DMS114 treated with DMSO at 0.1 percent for 48 hours (cell line): ENCODE measurements around the gene TNNC2.

Source experiments
- DNase-seq: peaks from one replicate; lab custom pipeline; 2025; ENCODE audit not compliant: unreplicated experiment; lab: John Stamatoyannopoulos, UW

Gene TNNC2

GRCh38 chr20:45788351-45788750 is 38.8 kb downstream of the TNNC2 start:
- DNase-seq: no peak

DNA sequence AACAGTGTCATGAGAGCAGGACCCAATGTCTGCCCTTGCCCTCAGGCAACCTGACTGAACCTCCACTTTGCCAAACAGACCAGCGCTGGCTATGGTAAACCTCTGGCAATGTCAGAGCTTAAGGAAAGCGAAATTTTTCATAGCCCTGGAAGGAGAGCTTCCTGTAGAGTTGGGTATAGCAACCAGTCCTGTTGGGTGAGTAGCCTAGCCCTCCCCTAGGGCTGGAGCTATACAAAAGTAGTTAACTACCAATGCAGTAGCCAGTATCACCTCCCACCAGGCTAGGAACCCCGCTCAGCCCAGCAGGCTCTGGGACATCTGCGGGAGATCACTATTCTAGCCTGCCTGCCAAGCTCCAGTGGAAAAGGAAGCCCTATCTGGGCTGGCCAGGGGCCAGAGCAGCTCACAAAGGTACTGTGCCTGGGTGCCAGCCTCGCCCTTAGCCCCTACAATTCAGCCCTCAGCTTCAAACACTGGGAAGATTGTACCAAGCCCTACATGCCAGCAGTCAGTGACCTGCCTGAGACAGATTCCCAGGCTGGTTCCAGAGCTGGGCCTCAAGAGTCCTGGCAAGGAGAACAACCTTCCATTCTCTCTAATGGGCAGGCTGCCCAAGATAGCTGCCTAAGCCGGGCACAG is 43.3 kb downstream of the TNNC2 start:
- DNase-seq: no peak

- DNase-seq: no peak
Observed at GRCh38 chr20:45782890-45783289, 44.2 kb downstream of the TNNC2 start.

DNA sequence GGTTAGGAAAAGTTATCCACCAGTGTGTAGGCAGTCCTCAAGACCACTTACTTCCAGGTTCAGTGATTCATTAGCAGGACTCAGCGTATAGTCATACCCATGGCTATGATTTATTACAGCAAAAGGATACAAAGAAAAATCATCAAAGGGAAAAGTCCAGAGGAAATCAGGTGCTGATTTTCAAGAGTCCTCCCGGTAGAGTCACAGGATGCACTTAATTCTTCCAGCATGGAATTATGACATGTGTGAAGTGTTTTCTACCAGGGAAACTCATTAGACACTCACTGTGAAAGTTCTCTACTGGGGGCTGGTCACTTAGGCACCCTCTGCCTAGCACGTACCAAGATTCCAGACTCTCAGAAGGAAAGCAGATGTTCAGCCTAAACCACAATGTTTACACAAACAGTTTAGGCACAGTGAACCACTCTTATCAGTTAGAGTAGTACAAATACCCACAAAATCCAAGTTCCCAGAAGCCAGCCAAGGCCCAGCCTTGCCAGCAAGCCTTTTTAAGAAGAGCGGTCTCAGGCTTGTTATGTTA is 45.7 kb downstream of the TNNC2 start:
- DNase-seq: no peak

GRCh38 chr20:45780159-45780558 is 47.0 kb downstream of the TNNC2 start:
- no peak for DNase-seq

DNA sequence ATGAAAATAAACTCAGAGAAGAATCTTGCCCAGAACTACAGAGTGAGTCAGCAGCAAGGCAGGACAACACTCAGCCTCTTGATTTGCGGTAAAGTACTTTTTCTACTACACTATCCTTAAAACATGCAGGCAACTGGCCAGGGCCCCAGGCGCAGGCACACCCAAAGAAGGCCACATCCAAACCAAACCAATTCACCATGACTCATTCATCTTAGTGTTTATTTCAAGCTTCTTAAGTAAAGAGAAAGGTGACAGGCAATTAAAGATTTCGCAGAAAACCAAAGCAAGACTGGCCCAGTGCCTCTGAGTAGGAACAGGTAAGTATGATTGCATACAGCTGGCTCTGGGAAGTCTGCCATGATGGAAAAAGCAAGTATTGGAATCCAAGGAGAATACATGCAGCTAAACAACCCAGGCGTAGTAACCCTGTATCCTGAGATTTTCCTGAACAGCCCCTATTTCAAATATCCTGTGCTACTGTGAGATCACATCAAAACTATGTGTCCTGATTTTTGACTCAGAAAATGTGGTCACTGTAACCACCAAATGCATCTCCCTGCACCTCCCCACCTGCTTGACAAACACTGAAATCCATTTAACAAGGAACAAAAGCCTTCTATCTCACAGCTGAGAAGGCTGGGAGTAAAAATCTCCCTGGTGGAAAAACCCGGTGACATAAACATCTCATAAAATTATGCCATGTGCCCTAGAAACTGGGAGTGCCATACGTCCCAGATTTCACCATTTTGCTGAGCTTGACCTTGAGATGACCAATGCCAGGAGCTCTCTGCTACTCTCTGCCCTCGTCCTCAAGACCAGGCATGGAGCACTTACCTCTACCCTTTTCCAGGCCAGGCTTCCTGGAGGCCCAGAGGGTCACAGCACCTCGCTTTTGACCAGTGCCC is 47.8 kb downstream of the TNNC2 start:
- DNase-seq: no peak

GRCh38 chr20:45776931-45777330 is 50.2 kb downstream of the TNNC2 start:
- no peak for DNase-seq

- no peak for DNase-seq
Observed at GRCh38 chr20:45775411-45775810, 51.7 kb downstream of the TNNC2 start.

DNA sequence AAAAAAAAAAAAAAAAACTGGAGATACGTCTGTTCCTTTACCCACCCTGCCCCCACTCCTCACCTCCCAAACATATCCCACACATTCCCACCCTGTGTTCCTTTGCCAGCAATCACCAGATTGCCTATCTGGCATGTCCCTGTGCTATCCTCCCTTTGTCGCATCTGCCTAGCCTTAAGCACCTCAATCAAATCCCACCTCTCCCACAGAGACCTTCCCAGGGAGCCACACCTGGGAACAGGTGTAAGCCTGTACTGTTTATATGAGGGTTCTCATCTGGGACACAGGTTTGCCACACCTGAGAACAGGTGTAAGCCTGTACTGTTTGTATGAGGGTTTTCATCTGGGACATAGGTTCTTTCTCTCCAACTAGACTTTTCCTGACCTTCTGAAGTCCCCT is 52.2 kb downstream of the TNNC2 start:
- no peak for DNase-seq
